HepG2 (cell line): ENCODE data around the gene FAM110D. TPM values are rescaled to one million over a fixed set of nuclear protein-coding genes. Genes with fewer than 3 reads are reported as not detected.
A peak's percentile ranks its signal among the peaks of the same experiment; 100 is the strongest.

Experiments
- ASH2L ChIP-seq: fragments of 300-600, 200-600 bp; sonication (generic); IDR thresholded peaks from 2 replicates; pipeline ENCODE4 v1.7.0; 2017; ENCODE audit warnings: low read depth, mild to moderate bottlenecking, moderate library complexity, mixed read lengths, low read length; ENCODE audit not compliant: insufficient read length
- ATF3 ChIP-seq: sonication (generic); formaldehyde crosslinking; IDR thresholded peaks from 2 replicates; pipeline ENCODE4 v1.4.0; 2020; ENCODE audit warnings: missing genetic modification reagents
- CSRNP2 ChIP-seq: sonication (generic); formaldehyde crosslinking; conservative IDR thresholded peaks from 2 replicates; pipeline ENCODE4 v1.8.0; 2022; ENCODE audit warnings: low read depth, missing genetic modification reagents
- HIVEP1 ChIP-seq: sonication (generic); formaldehyde crosslinking; IDR thresholded peaks from 2 replicates; pipeline ENCODE4 v1.4.0; 2020; ENCODE audit warnings: mild to moderate bottlenecking, missing genetic modification reagents
- MNT ChIP-seq: fragments of 450-650 bp; IDR thresholded peaks from 2 replicates; pipeline ENCODE4 v1.6.1; 2016
- NCOA1 ChIP-seq: sonication (generic); formaldehyde crosslinking; IDR thresholded peaks from 2 replicates; pipeline ENCODE4 v1.9.0; 2021; ENCODE audit warnings: missing genetic modification reagents
- NFKB2 ChIP-seq: sonication (generic); formaldehyde crosslinking; IDR thresholded peaks from 2 replicates; pipeline ENCODE4 v1.4.0; 2020; ENCODE audit warnings: missing genetic modification reagents, borderline replicate concordance
- POLR2A ChIP-seq, 2 experiments: IDR thresholded peaks; 2 replicates each; pipeline ENCODE4 v1.6.1; 2011; ENCODE audit warnings: low read depth in 2 of 2, low read length in 2 of 2, mild to moderate bottlenecking in 1 of 2, moderate library complexity in 1 of 2; ENCODE audit not compliant: insufficient read depth in 1 of 2
- RAD51 ChIP-seq: fragments of 450-650 bp; IDR thresholded peaks from 2 replicates; pipeline ENCODE4 v1.6.1; 2016; ENCODE audit warnings: borderline replicate concordance
- RXRA ChIP-seq: sonication (generic); formaldehyde crosslinking; IDR thresholded peaks from 2 replicates; pipeline ENCODE4 v1.5.1; 2020; ENCODE audit warnings: missing genetic modification reagents
- SIN3B ChIP-seq: fragments of 150-350 bp; IDR thresholded peaks from 2 replicates; pipeline ENCODE4 v1.6.1; 2014; ENCODE audit warnings: low read length
- U2AF2 ChIP-seq: fragments of 200-400 bp; formaldehyde crosslinking; IDR thresholded peaks from 2 replicates; pipeline ENCODE4 v1.6.1; 2017; ENCODE audit warnings: low read depth, mild to moderate bottlenecking, low read length
- ZNF232 ChIP-seq: sonication (generic); formaldehyde crosslinking; IDR thresholded peaks from 2 replicates; pipeline ENCODE4 v1.4.0; 2020; ENCODE audit warnings: missing genetic modification reagents, borderline replicate concordance
- ZNF30 ChIP-seq: sonication (generic); formaldehyde crosslinking; IDR thresholded peaks from 2 replicates; pipeline ENCODE4 v1.5.0; 2020; ENCODE audit warnings: mild to moderate bottlenecking, missing genetic modification reagents
- ZNF33B ChIP-seq: sonication (generic); formaldehyde crosslinking; IDR thresholded peaks from 2 replicates; pipeline ENCODE4 v1.5.1; 2020; ENCODE audit warnings: mild to moderate bottlenecking, missing genetic modification reagents
- ZNF557 ChIP-seq: sonication (generic); formaldehyde crosslinking; IDR thresholded peaks from 2 replicates; pipeline ENCODE4 v1.4.0; 2020; ENCODE audit warnings: missing genetic modification reagents
- ZNF558 ChIP-seq: sonication (generic); formaldehyde crosslinking; IDR thresholded peaks from 2 replicates; pipeline ENCODE4 v1.9.0; 2022; ENCODE audit warnings: mild to moderate bottlenecking, missing genetic modification reagents, borderline replicate concordance
- ZNF567 ChIP-seq: sonication (generic); formaldehyde crosslinking; IDR thresholded peaks from 2 replicates; pipeline ENCODE4 v1.8.1; 2023; ENCODE audit warnings: mild to moderate bottlenecking, missing genetic modification reagents, borderline replicate concordance
- ZNF589 ChIP-seq: sonication (generic); formaldehyde crosslinking; conservative IDR thresholded peaks from 2 replicates; pipeline ENCODE4 v1.8.0; 2022; ENCODE audit warnings: mild to moderate bottlenecking, moderate library complexity, missing genetic modification reagents
- ZNF652 ChIP-seq: IDR thresholded peaks from 2 replicates; pipeline ENCODE4 v1.6.1; 2016; ENCODE audit warnings: low read depth, borderline replicate concordance
- ZNF850 ChIP-seq: sonication (generic); formaldehyde crosslinking; conservative IDR thresholded peaks from 2 replicates; pipeline ENCODE4 v1.9.0; 2021; ENCODE audit warnings: mild to moderate bottlenecking, missing genetic modification reagents
- polyA plus RNA-seq, 8 experiments: library from polyadenylated mRNA; depleted of rRNA in 3 of 8; stranded (reverse) in 7 of 8; unstranded in 1 of 8; fragments of >200 nt; fragmentation: Illumina TruSeq in 4 of 8; extraction: Trizol in 4 of 8; gene quantifications; 2 replicates each; pipeline versions ENCODE4 v1.2.1 to v1.2.3, GENCODE V29; 2011 to 2016; ENCODE audit warnings: low read depth in 4 of 8, missing spikeins in 1 of 8, mixed read lengths in 1 of 8; ENCODE audit not compliant: insufficient read depth in 1 of 8
- total RNA-seq, 5 experiments: library from RNA; depleted of rRNA; stranded (reverse); fragments of >200 nt; fragmentation: Illumina TruSeq; extraction: Trizol; gene quantifications; 2 replicates each; pipeline ENCODE4 v1.2.3, GENCODE V29; 2016; ENCODE audit warnings: low read depth in 1 of 5
- TF ChIP-seq, protein P1 (sequence below): sonication (generic); formaldehyde crosslinking; IDR thresholded peaks from 2 replicates; pipeline ENCODE4 v1.8.0; 2022; ENCODE audit warnings: missing genetic modification reagents, mild to moderate bottlenecking, borderline replicate concordance
- TF ChIP-seq, protein P2 (sequence below): fragments of 450-650 bp; IDR thresholded peaks from 2 replicates; pipeline ENCODE4 v1.6.1; 2017

FAM110D gene
- total and polyA plus RNA-seq, 2 of the 13 experiments (the other 11 are each of a cell fraction or from before 2014, with no cell fraction given), result not detected

GRCh38 chr1:26169669-26170471 lies 11.0 kb downstream of the FAM110D start, which contains the start of gene ZNF593 (continued):
- no peak for TF ChIP-seq CSRNP2 (CRISPR knock-in tag)
- TF ChIP-seq RXRA, result peak; percentile 83
- TF ChIP-seq ATF3 (CRISPR knock-in tag), result peak; percentile 96
- no peak for TF ChIP-seq ZNF850
- no peak for TF ChIP-seq ZNF558 (CRISPR knock-in tag)
- peak; percentile 81; the same call in 1 of the 2 replicates for TF ChIP-seq ZNF33B (CRISPR knock-in tag)
- no peak for TF ChIP-seq RAD51
- no peak for TF ChIP-seq ZNF652 (CRISPR knock-in tag)
- TF ChIP-seq ZNF567 (CRISPR knock-in tag), result no peak
- TF ChIP-seq, protein P1, sequence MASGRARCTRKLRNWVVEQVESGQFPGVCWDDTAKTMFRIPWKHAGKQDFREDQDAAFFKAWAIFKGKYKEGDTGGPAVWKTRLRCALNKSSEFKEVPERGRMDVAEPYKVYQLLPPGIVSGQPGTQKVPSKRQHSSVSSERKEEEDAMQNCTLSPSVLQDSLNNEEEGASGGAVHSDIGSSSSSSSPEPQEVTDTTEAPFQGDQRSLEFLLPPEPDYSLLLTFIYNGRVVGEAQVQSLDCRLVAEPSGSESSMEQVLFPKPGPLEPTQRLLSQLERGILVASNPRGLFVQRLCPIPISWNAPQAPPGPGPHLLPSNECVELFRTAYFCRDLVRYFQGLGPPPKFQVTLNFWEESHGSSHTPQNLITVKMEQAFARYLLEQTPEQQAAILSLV (CRISPR knock-in tag), result peak; percentile 86; the same call in 1 of the 2 replicates
- TF ChIP-seq NCOA1 (CRISPR knock-in tag), result 0 out of 2 replicates have a peak, but pooled peaks have one; percentile 63
- no peak for TF ChIP-seq SIN3B
- peak; percentile 64; the same call in 1 of the 2 replicates for TF ChIP-seq MNT
- TF ChIP-seq ASH2L, result peak; percentile 83
- TF ChIP-seq HIVEP1 (CRISPR knock-in tag), result peak; percentile 97
- TF ChIP-seq ZNF232 (CRISPR knock-in tag), result no peak; the same call in 1 of the 2 replicates
- peak; percentile 82; the same call in 1 of the 2 replicates for TF ChIP-seq NFKB2 (CRISPR knock-in tag)
- TF ChIP-seq POLR2A (IDR thresholded peaks at IDR 0.05; ENCODE audit: insufficient read depth in 1 of 2, low read depth in 2 of 2, low read length in 2 of 2), result peak in 1 of 2 experiments; percentile 80; a peak in 2 of 4 replicates
- TF ChIP-seq ZNF30 (CRISPR knock-in tag), result no peak
- TF ChIP-seq, protein P2, sequence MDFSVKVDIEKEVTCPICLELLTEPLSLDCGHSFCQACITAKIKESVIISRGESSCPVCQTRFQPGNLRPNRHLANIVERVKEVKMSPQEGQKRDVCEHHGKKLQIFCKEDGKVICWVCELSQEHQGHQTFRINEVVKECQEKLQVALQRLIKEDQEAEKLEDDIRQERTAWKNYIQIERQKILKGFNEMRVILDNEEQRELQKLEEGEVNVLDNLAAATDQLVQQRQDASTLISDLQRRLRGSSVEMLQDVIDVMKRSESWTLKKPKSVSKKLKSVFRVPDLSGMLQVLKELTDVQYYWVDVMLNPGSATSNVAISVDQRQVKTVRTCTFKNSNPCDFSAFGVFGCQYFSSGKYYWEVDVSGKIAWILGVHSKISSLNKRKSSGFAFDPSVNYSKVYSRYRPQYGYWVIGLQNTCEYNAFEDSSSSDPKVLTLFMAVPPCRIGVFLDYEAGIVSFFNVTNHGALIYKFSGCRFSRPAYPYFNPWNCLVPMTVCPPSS, result no peak
- TF ChIP-seq U2AF2, result no peak
- peak; percentile 80; the same call in 1 of the 2 replicates for TF ChIP-seq ZNF557 (CRISPR knock-in tag)
- TF ChIP-seq ZNF589 (CRISPR knock-in tag), result peak; percentile 93
